Measurements from ENCODE around the gene ZP1. TPM values are rescaled to one million over a fixed set of nuclear protein-coding genes. Genes with fewer than 3 reads are reported as not detected.

Gene ZP1
- total and polyA plus RNA-seq, 4 donors: not detected

DNA sequence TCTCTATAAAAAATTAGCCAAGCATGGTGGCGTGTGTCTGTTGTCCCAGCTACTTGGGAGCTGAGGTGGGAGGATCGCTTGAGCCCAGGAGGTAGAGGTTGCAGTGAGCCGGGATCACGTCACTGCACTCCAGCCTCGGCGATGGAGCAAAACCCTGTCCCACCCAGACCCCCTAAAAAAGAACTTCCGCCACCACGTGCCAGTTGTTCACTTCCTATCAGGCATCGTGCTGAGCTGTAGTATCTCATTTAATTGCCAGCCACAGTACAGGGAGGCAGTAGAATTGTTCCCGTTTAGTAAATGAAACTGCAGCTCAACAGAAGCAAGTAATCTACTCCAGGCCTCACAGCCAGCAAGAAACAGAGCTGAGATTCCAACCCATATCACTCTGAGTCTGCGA, 53.9 kb downstream of the ZP1 start:
- no peak overlapping the region for H3K4me3 ChIP-seq (ENCODE audit: low read depth in 1 of 3, low read length in 3 of 3)
- H3K27me3 ChIP-seq (ENCODE audit: control insufficient read depth in 4 of 4, insufficient read depth in 4 of 4, low read length in 3 of 4): peaks cover 0 to 6% (median 0%) of the 10 kb centered on the region in 4 donors
- peaks cover 8 to 32% (median 18%) of the 10 kb centered on the region in 4 donors for H3K36me3 ChIP-seq (ENCODE audit: control insufficient read depth in 4 of 4, insufficient read depth in 3 of 4, low read depth in 1 of 4, low read length in 3 of 4)
- peaks cover 5 to 13% (median 5%) of the 10 kb centered on the region in 4 donors for H3K4me1 ChIP-seq (ENCODE audit: control insufficient read depth in 4 of 4, insufficient read depth in 4 of 4, low read length in 3 of 4)
- TF ChIP-seq GABPA (IDR thresholded peaks at IDR 0.05 in 1 of 2, conservative IDR thresholded peaks at IDR 0.05 in 1 of 2) (no peak), FOXA2 (IDR thresholded peaks at IDR 0.05) (no peak), SP1 (IDR thresholded peaks at IDR 0.05) (no peak), RAD21 (IDR thresholded peaks at IDR 0.05) (no peak)
- TF ChIP-seq, protein P1, sequence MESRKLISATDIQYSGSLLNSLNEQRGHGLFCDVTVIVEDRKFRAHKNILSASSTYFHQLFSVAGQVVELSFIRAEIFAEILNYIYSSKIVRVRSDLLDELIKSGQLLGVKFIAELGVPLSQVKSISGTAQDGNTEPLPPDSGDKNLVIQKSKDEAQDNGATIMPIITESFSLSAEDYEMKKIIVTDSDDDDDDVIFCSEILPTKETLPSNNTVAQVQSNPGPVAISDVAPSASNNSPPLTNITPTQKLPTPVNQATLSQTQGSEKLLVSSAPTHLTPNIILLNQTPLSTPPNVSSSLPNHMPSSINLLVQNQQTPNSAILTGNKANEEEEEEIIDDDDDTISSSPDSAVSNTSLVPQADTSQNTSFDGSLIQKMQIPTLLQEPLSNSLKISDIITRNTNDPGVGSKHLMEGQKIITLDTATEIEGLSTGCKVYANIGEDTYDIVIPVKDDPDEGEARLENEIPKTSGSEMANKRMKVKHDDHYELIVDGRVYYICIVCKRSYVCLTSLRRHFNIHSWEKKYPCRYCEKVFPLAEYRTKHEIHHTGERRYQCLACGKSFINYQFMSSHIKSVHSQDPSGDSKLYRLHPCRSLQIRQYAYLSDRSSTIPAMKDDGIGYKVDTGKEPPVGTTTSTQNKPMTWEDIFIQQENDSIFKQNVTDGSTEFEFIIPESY (IDR thresholded peaks at IDR 0.05): no peak
- no peak for DNase-seq (ENCODE audit: low spot score)
- no peak overlapping the region for H3K27ac ChIP-seq (ENCODE audit: low read depth in 1 of 2, low read length in 2 of 2)
- no peaks in the 10 kb centered on the region for H3K9me3 ChIP-seq (ENCODE audit: control insufficient read depth in 4 of 4, low read length in 3 of 4)
- H3K9ac ChIP-seq (ENCODE audit: low read depth in 1 of 2, low read length in 2 of 2): no peak overlapping the region
- 96% methylated on average over 11 of the region's 11 CpGs for WGBS

DNA sequence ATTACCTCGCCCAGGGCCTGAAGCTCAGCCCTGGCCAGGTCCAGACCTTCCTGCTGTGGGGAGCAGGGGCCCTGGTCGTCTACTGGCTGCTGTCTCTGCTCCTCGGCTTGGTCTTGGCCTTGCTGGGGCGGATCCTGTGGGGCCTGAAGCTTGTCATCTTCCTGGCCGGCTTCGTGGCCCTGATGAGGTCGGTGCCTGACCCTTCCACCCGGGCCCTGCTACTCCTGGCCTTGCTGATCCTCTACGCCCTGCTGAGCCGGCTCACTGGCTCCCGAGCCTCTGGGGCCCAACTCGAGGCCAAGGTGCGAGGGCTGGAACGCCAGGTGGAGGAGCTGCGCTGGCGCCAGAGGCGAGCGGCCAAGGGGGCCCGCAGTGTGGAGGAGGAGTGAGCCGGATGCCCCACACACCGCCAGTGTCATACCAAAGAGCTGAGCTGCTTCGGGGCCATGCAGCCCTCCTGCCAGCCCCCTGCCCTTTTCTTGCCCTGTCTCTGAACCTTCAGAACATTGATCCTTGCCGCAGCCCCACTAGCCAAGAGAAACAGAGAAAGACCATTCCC, 54.5 kb downstream of the ZP1 start:
- 93% methylated on average over 23 of the region's 23 CpGs for WGBS
- H3K9ac ChIP-seq (ENCODE audit: low read depth in 1 of 2, low read length in 2 of 2): no peak overlapping the region
- no peaks in the 10 kb centered on the region for H3K9me3 ChIP-seq (ENCODE audit: control insufficient read depth in 4 of 4, low read length in 3 of 4)
- DNase-seq (ENCODE audit: low spot score): no peak
- H3K4me3 ChIP-seq (ENCODE audit: low read depth in 1 of 3, low read length in 3 of 3): no peak overlapping the region
- H3K36me3 ChIP-seq (ENCODE audit: control insufficient read depth in 4 of 4, insufficient read depth in 3 of 4, low read depth in 1 of 4, low read length in 3 of 4): peaks cover 8 to 32% (median 18%) of the 10 kb centered on the region in 4 donors
- no peak overlapping the region for H3K27ac ChIP-seq (ENCODE audit: low read depth in 1 of 2, low read length in 2 of 2)
- peaks cover 5 to 13% (median 5%) of the 10 kb centered on the region in 4 donors for H3K4me1 ChIP-seq (ENCODE audit: control insufficient read depth in 4 of 4, insufficient read depth in 4 of 4, low read length in 3 of 4)
- TF ChIP-seq SP1 (IDR thresholded peaks at IDR 0.05): no peak
- TF ChIP-seq, protein P2, sequence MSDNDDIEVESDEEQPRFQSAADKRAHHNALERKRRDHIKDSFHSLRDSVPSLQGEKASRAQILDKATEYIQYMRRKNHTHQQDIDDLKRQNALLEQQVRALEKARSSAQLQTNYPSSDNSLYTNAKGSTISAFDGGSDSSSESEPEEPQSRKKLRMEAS (IDR thresholded peaks at IDR 0.05): no peak
- TF ChIP-seq HNF4G (IDR thresholded peaks at IDR 0.05): no peak
- TF ChIP-seq GABPA (IDR thresholded peaks at IDR 0.05 in 1 of 2, conservative IDR thresholded peaks at IDR 0.05 in 1 of 2): no peak
- peaks cover 0 to 6% (median 0%) of the 10 kb centered on the region in 4 donors for H3K27me3 ChIP-seq (ENCODE audit: control insufficient read depth in 4 of 4, insufficient read depth in 4 of 4, low read length in 3 of 4)

DNA sequence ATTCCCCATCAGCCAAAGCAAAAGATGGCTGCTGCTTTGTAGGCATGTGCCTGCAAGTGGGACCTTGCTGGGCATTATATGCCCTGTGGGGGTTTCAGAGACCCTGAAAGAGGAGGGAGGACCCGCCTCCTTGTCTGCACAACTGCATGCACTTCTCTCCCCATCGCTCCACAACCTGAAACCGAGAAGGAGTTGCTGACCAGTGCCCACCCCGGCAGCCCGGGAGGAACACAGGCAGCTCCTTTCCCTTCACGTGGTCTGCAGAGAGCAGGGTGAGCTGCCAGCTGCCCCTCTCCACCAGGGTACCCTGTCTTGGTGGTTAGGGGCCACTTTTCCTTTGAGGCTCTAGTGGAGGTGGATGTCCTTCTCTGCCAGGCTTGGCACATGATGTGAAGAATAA, 55.6 kb downstream of the ZP1 start:
- no peaks in the 10 kb centered on the region for H3K9me3 ChIP-seq (ENCODE audit: control insufficient read depth in 4 of 4, low read length in 3 of 4)
- H3K9ac ChIP-seq (ENCODE audit: low read depth in 1 of 2, low read length in 2 of 2): no peak overlapping the region
- peaks cover 0 to 6% (median 0%) of the 10 kb centered on the region in 4 donors for H3K27me3 ChIP-seq (ENCODE audit: control insufficient read depth in 4 of 4, insufficient read depth in 4 of 4, low read length in 3 of 4)
- H3K4me3 ChIP-seq (ENCODE audit: low read depth in 1 of 3, low read length in 3 of 3): no peak overlapping the region
- peaks cover 8 to 32% (median 18%) of the 10 kb centered on the region in 4 donors for H3K36me3 ChIP-seq (ENCODE audit: control insufficient read depth in 4 of 4, insufficient read depth in 3 of 4, low read depth in 1 of 4, low read length in 3 of 4)
- WGBS: 95% methylated on average over 6 of the region's 6 CpGs
- no peak overlapping the region for H3K27ac ChIP-seq (ENCODE audit: low read depth in 1 of 2, low read length in 2 of 2)
- DNase-seq (ENCODE audit: low spot score): no peak
- TF ChIP-seq SP1 (IDR thresholded peaks at IDR 0.05) (no peak), JUND (IDR thresholded peaks at IDR 0.05) (no peak), TAF1 (conservative IDR thresholded peaks at IDR 0.05) (no peak), EGR1 (IDR thresholded peaks at IDR 0.05; ENCODE audit: low read depth in 2 of 2) (no peak), FOXA2 (IDR thresholded peaks at IDR 0.05) (no peak), GABPA (IDR thresholded peaks at IDR 0.05 in 1 of 2, conservative IDR thresholded peaks at IDR 0.05 in 1 of 2) (no peak), RAD21 (IDR thresholded peaks at IDR 0.05) (no peak), HNF4G (IDR thresholded peaks at IDR 0.05) (no peak), YY1 (IDR thresholded peaks at IDR 0.05) (no peak)
- TF ChIP-seq, protein P3, sequence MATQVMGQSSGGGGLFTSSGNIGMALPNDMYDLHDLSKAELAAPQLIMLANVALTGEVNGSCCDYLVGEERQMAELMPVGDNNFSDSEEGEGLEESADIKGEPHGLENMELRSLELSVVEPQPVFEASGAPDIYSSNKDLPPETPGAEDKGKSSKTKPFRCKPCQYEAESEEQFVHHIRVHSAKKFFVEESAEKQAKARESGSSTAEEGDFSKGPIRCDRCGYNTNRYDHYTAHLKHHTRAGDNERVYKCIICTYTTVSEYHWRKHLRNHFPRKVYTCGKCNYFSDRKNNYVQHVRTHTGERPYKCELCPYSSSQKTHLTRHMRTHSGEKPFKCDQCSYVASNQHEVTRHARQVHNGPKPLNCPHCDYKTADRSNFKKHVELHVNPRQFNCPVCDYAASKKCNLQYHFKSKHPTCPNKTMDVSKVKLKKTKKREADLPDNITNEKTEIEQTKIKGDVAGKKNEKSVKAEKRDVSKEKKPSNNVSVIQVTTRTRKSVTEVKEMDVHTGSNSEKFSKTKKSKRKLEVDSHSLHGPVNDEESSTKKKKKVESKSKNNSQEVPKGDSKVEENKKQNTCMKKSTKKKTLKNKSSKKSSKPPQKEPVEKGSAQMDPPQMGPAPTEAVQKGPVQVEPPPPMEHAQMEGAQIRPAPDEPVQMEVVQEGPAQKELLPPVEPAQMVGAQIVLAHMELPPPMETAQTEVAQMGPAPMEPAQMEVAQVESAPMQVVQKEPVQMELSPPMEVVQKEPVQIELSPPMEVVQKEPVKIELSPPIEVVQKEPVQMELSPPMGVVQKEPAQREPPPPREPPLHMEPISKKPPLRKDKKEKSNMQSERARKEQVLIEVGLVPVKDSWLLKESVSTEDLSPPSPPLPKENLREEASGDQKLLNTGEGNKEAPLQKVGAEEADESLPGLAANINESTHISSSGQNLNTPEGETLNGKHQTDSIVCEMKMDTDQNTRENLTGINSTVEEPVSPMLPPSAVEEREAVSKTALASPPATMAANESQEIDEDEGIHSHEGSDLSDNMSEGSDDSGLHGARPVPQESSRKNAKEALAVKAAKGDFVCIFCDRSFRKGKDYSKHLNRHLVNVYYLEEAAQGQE (IDR thresholded peaks at IDR 0.05): no peak
- TF ChIP-seq, protein P2 (IDR thresholded peaks at IDR 0.05): no peak
- TF ChIP-seq, protein P1 (IDR thresholded peaks at IDR 0.05): no peak
- TF ChIP-seq, protein P4, sequence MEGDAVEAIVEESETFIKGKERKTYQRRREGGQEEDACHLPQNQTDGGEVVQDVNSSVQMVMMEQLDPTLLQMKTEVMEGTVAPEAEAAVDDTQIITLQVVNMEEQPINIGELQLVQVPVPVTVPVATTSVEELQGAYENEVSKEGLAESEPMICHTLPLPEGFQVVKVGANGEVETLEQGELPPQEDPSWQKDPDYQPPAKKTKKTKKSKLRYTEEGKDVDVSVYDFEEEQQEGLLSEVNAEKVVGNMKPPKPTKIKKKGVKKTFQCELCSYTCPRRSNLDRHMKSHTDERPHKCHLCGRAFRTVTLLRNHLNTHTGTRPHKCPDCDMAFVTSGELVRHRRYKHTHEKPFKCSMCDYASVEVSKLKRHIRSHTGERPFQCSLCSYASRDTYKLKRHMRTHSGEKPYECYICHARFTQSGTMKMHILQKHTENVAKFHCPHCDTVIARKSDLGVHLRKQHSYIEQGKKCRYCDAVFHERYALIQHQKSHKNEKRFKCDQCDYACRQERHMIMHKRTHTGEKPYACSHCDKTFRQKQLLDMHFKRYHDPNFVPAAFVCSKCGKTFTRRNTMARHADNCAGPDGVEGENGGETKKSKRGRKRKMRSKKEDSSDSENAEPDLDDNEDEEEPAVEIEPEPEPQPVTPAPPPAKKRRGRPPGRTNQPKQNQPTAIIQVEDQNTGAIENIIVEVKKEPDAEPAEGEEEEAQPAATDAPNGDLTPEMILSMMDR (IDR thresholded peaks at IDR 0.05; ENCODE audit: low read depth, low read length, missing input control): no peak
- TF ChIP-seq, protein P5, sequence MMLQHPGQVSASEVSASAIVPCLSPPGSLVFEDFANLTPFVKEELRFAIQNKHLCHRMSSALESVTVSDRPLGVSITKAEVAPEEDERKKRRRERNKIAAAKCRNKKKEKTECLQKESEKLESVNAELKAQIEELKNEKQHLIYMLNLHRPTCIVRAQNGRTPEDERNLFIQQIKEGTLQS (IDR thresholded peaks at IDR 0.05): no peak
- peaks cover 5 to 13% (median 5%) of the 10 kb centered on the region in 4 donors for H3K4me1 ChIP-seq (ENCODE audit: control insufficient read depth in 4 of 4, insufficient read depth in 4 of 4, low read length in 3 of 4)

All from liver (tissue), 9 donors.